ENCODE results near the gene ZMYND11. TPM values are rescaled to one million over a fixed set of nuclear protein-coding genes. Genes with fewer than 3 reads are reported as not detected.

Gene ZMYND11
- polyA plus RNA-seq, 2 of the 4 experiments (the other 2 are of a cell fraction), result 47.7 to 99.7 TPM

DNA sequence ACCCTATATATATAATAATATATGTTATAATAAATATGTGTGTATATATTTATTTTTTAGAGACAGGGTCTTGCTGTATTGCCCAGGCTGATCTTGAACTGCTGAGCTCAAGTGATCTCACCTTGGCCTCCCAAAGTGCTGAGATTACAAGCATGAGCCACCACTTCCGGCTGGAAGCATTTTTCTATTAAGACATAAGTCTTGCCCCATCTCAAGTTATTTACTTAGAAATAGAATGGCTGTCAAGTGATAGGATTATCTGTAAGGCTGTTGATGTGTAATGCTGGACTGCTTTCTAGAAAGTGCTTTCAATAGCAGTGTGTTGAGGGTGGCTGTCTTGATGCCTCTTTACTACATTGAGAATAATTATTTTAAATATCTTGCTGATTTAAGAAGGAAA is 65.2 kb downstream of the ZMYND11 start:
- 79% methylated on average over 1 of the region's 1 CpG for WGBS (ENCODE audit: missing lambda C conversion rate)
- ChIA-PET CTCF (no interaction called here), POLR2A (no interaction called here)
- no peak for DNase-seq (ENCODE audit: low read depth in 1 of 2, low spot score in 1 of 2)
- no peak for FAIRE-seq
- TF ChIP-seq, protein P1, sequence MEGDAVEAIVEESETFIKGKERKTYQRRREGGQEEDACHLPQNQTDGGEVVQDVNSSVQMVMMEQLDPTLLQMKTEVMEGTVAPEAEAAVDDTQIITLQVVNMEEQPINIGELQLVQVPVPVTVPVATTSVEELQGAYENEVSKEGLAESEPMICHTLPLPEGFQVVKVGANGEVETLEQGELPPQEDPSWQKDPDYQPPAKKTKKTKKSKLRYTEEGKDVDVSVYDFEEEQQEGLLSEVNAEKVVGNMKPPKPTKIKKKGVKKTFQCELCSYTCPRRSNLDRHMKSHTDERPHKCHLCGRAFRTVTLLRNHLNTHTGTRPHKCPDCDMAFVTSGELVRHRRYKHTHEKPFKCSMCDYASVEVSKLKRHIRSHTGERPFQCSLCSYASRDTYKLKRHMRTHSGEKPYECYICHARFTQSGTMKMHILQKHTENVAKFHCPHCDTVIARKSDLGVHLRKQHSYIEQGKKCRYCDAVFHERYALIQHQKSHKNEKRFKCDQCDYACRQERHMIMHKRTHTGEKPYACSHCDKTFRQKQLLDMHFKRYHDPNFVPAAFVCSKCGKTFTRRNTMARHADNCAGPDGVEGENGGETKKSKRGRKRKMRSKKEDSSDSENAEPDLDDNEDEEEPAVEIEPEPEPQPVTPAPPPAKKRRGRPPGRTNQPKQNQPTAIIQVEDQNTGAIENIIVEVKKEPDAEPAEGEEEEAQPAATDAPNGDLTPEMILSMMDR (IDR thresholded peaks at IDR 0.05), result no peak
- TF ChIP-seq EP300 (IDR thresholded peaks at IDR 0.05), result no peak
- no peak for TF ChIP-seq RCOR1 (IDR thresholded peaks at IDR 0.05; ENCODE audit: low read depth, low read length)
- TF ChIP-seq TP53 (CRISPR knock-in tag; IDR thresholded peaks at IDR 0.05), result no peak
- no peak for TF ChIP-seq CEBPB (IDR thresholded peaks at IDR 0.05)
- no peak for TF ChIP-seq BHLHE40 (IDR thresholded peaks at IDR 0.05; ENCODE audit: low read depth, low read length)
- no peak for TF ChIP-seq HDAC2 (IDR thresholded peaks at IDR 0.05)
- TF ChIP-seq, protein P2, sequence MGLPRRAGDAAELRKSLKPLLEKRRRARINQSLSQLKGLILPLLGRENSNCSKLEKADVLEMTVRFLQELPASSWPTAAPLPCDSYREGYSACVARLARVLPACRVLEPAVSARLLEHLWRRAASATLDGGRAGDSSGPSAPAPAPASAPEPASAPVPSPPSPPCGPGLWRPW (IDR thresholded peaks at IDR 0.05), result no peak
- TF ChIP-seq NPAS2 (CRISPR knock-in tag; IDR thresholded peaks at IDR 0.05; ENCODE audit: borderline replicate concordance), result no peak
- TF ChIP-seq, protein P3, sequence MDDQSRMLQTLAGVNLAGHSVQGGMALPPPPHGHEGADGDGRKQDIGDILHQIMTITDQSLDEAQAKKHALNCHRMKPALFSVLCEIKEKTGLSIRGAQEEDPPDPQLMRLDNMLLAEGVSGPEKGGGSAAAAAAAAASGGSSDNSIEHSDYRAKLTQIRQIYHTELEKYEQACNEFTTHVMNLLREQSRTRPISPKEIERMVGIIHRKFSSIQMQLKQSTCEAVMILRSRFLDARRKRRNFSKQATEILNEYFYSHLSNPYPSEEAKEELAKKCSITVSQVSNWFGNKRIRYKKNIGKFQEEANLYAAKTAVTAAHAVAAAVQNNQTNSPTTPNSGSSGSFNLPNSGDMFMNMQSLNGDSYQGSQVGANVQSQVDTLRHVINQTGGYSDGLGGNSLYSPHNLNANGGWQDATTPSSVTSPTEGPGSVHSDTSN (IDR thresholded peaks at IDR 0.05), result no peak
- TF ChIP-seq CHD2 (IDR thresholded peaks at IDR 0.05; ENCODE audit: low read length, partially characterized antibody), result no peak
- no peak for TF ChIP-seq ESRRA (IDR thresholded peaks at IDR 0.05; ENCODE audit: borderline replicate concordance, low read length)
- no peak for TF ChIP-seq FOSL2 (IDR thresholded peaks at IDR 0.05)
- TF ChIP-seq FOSL2 (CRISPR knock-in tag; IDR thresholded peaks at IDR 0.05), result no peak
- TF ChIP-seq, protein P4, sequence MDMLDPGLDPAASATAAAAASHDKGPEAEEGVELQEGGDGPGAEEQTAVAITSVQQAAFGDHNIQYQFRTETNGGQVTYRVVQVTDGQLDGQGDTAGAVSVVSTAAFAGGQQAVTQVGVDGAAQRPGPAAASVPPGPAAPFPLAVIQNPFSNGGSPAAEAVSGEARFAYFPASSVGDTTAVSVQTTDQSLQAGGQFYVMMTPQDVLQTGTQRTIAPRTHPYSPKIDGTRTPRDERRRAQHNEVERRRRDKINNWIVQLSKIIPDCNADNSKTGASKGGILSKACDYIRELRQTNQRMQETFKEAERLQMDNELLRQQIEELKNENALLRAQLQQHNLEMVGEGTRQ (IDR thresholded peaks at IDR 0.05), result no peak
- no peak for TF ChIP-seq CBX2 (IDR thresholded peaks at IDR 0.05; ENCODE audit: borderline replicate concordance, low read depth)
- TF ChIP-seq, protein P5, sequence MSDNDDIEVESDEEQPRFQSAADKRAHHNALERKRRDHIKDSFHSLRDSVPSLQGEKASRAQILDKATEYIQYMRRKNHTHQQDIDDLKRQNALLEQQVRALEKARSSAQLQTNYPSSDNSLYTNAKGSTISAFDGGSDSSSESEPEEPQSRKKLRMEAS (IDR thresholded peaks at IDR 0.05), result no peak
- TF ChIP-seq, protein P6, sequence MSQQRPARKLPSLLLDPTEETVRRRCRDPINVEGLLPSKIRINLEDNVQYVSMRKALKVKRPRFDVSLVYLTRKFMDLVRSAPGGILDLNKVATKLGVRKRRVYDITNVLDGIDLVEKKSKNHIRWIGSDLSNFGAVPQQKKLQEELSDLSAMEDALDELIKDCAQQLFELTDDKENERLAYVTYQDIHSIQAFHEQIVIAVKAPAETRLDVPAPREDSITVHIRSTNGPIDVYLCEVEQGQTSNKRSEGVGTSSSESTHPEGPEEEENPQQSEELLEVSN (IDR thresholded peaks at IDR 0.05; ENCODE audit: borderline replicate concordance, low read depth), result no peak
- H3K9me3 ChIP-seq, result no peaks in the 10 kb centered on the region
- H3K27ac ChIP-seq, result no peak overlapping the region
- H3K4me1 ChIP-seq, result no peaks in the 10 kb centered on the region
- no peak overlapping the region for H3K4me3 ChIP-seq
- ATAC-seq, result no peak
- no peak overlapping the region for H3K4me2 ChIP-seq

DNA sequence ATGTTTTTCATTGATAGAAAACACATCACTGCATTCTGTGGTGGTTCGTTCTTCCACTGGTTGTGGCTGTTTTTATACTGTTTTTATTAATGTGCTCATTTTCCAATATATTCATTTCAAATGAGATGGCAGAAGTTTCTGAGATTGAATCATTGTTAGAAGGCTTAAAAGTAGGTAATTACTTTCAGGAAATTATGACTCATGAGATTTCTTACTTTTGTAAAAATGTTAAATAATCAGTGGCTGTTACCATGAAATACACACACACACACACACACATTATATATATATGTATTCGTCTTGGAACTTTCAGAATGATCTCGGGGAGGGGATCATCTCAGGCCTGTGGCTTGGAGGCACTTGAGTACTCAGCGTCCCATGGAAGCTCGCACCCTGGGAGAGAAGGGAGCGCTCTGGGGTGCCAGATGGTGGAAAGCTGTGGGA is 66.1 kb downstream of the ZMYND11 start:
- 85% methylated on average over 6 of the region's 6 CpGs for WGBS (ENCODE audit: missing lambda C conversion rate)
- Histone ChIP-seq H3K4me2 (no peak overlapping the region), H3K27ac (no peak overlapping the region), H3K9me3 (no peaks in the 10 kb centered on the region), H3K4me1 (no peaks in the 10 kb centered on the region), H3K4me3 (no peak overlapping the region)
- CTCF ChIA-PET, result no interaction called here
- DNase-seq (ENCODE audit: low read depth in 1 of 2, low spot score in 1 of 2), result no peak
- TF ChIP-seq, protein P3 (IDR thresholded peaks at IDR 0.05), result no peak
- POLR2A ChIA-PET, result no interaction called here
- no peak for FAIRE-seq
- no peak for ATAC-seq

DNA sequence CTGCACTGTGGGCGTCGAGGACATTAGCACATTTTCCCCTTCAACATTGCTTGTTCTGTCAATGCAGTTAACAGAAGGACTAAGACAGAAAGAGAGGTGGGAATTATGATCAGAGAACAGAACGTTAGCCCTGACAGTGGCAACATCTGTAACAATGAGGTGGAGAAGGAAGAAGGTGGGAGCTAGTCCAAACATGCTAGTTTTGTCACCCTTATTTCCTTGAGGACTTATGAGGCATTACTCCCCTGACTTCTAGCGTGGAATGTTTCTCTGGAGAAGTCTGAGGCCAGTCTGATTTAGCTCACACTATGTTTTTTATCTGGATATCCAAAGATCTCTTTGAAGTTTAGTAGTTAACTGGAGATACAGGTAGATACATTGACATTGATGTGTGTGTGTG is 73.4 kb downstream of the ZMYND11 start:
- ChIA-PET POLR2A (no interaction called here), CTCF (no interaction called here)
- FAIRE-seq (no peak), DNase-seq (ENCODE audit: low read depth in 1 of 2, low spot score in 1 of 2) (no peak), ATAC-seq (no peak)
- Histone ChIP-seq H3K4me3 (no peak overlapping the region), H3K4me2 (no peak overlapping the region), H3K4me1 (no peaks in the 10 kb centered on the region), H3K9me3 (no peaks in the 10 kb centered on the region), H3K27ac (no peak overlapping the region)
- WGBS (ENCODE audit: missing lambda C conversion rate), result 96% methylated on average over 4 of the region's 4 CpGs
- TF ChIP-seq PHF8 (IDR thresholded peaks at IDR 0.05; ENCODE audit: borderline replicate concordance, low read depth) (no peak), TP53 (CRISPR knock-in tag; IDR thresholded peaks at IDR 0.05) (no peak), RFX5 (IDR thresholded peaks at IDR 0.05) (no peak), CHD2 (IDR thresholded peaks at IDR 0.05; ENCODE audit: low read length, partially characterized antibody) (no peak), GATA3 (IDR thresholded peaks at IDR 0.05; ENCODE audit: borderline replicate concordance) (no peak), HEYL (CRISPR knock-in tag; IDR thresholded peaks at IDR 0.05) (no peak), CHD4 (IDR thresholded peaks at IDR 0.05; ENCODE audit: borderline replicate concordance) (no peak)
- TF ChIP-seq, protein P7, sequence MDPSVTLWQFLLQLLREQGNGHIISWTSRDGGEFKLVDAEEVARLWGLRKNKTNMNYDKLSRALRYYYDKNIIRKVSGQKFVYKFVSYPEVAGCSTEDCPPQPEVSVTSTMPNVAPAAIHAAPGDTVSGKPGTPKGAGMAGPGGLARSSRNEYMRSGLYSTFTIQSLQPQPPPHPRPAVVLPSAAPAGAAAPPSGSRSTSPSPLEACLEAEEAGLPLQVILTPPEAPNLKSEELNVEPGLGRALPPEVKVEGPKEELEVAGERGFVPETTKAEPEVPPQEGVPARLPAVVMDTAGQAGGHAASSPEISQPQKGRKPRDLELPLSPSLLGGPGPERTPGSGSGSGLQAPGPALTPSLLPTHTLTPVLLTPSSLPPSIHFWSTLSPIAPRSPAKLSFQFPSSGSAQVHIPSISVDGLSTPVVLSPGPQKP (IDR thresholded peaks at IDR 0.05; ENCODE audit: low read depth, low read length), result no peak

All from A549 (cell line).